Embryonic facial prominence (tissue), 1 donor: ENCODE results near the gene APPL2.
A peak's percentile ranks its signal among the peaks of the same experiment; 100 is the strongest.
"Not testable (repeated sequence)": the region's sequence is repeated elsewhere in the genome, so short reads cannot be mapped to it uniquely, and the experiment has no call there.

Experiments used
- DNase-seq: peaks from one replicate; pipeline ENCODE4 v3.0.0-alpha.2; 2016; ENCODE audit errors: extremely low spot score

The APPL2 gene

GRCh38 chr12:105256431-105256830 is 20.5 kb upstream of the APPL2 start:
- DNase-seq, result not testable (repeated sequence)

GRCh38 chr12:105256011-105256410 is 20.0 kb upstream of the APPL2 start:
- no peak for DNase-seq

GRCh38 chr12:105253866-105254513 is 18.0 kb upstream of the APPL2 start:
- no peak for DNase-seq

GRCh38 chr12:105252901-105253300 is 16.9 kb upstream of the APPL2 start:
- DNase-seq, result no peak

GRCh38 chr12:105245776-105246427 is 9.9 kb upstream of the APPL2 start:
- not testable (repeated sequence) for DNase-seq

GRCh38 chr12:105245291-105245690 is 9.3 kb upstream of the APPL2 start:
- DNase-seq, result no peak

GRCh38 chr12:105240228-105240627 is 4.3 kb upstream of the APPL2 start:
- DNase-seq, result no peak

- no peak for DNase-seq
Observed at GRCh38 chr12:105239304-105239703, 3.3 kb upstream of the APPL2 start.

- no peak for DNase-seq
Observed at GRCh38 chr12:105237666-105238065, 1.7 kb upstream of the APPL2 start.

GRCh38 chr12:105235281-105235731 is 668 bp downstream of the APPL2 start:
- DNase-seq, result no peak

- DNase-seq, result no peak
Observed at GRCh38 chr12:105234197-105234596, 1.8 kb downstream of the APPL2 start.

- no peak for DNase-seq
Observed at GRCh38 chr12:105233041-105233905, 2.7 kb downstream of the APPL2 start.

- DNase-seq, result no peak
Observed at GRCh38 chr12:105231396-105231795, 4.6 kb downstream of the APPL2 start.

- DNase-seq, result no peak
Observed at GRCh38 chr12:105229371-105229770, 6.6 kb downstream of the APPL2 start.

GRCh38 chr12:105228966-105229365 is 7.0 kb downstream of the APPL2 start:
- no peak for DNase-seq

GRCh38 chr12:105228494-105228893 is 7.5 kb downstream of the APPL2 start:
- no peak for DNase-seq

GRCh38 chr12:105227879-105228278 is 8.1 kb downstream of the APPL2 start:
- no peak for DNase-seq

- DNase-seq, result peak; percentile 37
Observed at GRCh38 chr12:105226219-105226618, 9.8 kb downstream of the APPL2 start.

GRCh38 chr12:105225505-105226015 is 10.4 kb downstream of the APPL2 start:
- no peak for DNase-seq

GRCh38 chr12:105224399-105224798 is 11.6 kb downstream of the APPL2 start:
- DNase-seq, result no peak

- no peak for DNase-seq
Observed at GRCh38 chr12:105223884-105224283, 12.1 kb downstream of the APPL2 start.

- no peak for DNase-seq
Observed at GRCh38 chr12:105223352-105223845, 12.6 kb downstream of the APPL2 start.
